Umbilical cord (tissue), 2 donors: Measurements from ENCODE around the gene IL15RA. TPM values are rescaled to one million over a fixed set of nuclear protein-coding genes. Genes with fewer than 3 reads are reported as not detected.
"Not testable (repeated sequence)": the region's sequence is repeated elsewhere in the genome, so short reads cannot be mapped to it uniquely, and the experiment has no call there.

Source experiments
- DNase-seq: peaks from one replicate; pipeline ENCODE4 v3.0.0-alpha.2; 2015; ENCODE audit warnings: low spot score
- total RNA-seq: library from RNA; depleted of rRNA; stranded (reverse); fragments of >200 nt; gene quantifications from one replicate; pipeline ENCODE4 v1.2.3, GENCODE V29; 2014; ENCODE audit warnings: low replicate concordance; ENCODE audit not compliant: insufficient read depth

The IL15RA gene
- total RNA-seq, 1 donor from 2014 or later = not detected

GRCh38 chr10:5970527-5970926 is 6.8 kb downstream of the IL15RA start:
- no peak for DNase-seq

- DNase-seq = no peak
These were observed 7.3 kb downstream of the IL15RA start for GRCh38 chr10:5970066-5970465.

- no peak for DNase-seq
These were observed 8.5 kb downstream of the IL15RA start for GRCh38 chr10:5968681-5969453.

GRCh38 chr10:5968037-5968680 is 9.2 kb downstream of the IL15RA start:
- no peak for DNase-seq

GRCh38 chr10:5965266-5965665 is 12.1 kb downstream of the IL15RA start:
- DNase-seq = no peak

GRCh38 chr10:5964736-5965135 is 12.6 kb downstream of the IL15RA start:
- DNase-seq = no peak

GRCh38 chr10:5963591-5963990 is 13.8 kb downstream of the IL15RA start:
- no peak for DNase-seq

- no peak for DNase-seq
These were observed 14.3 kb downstream of the IL15RA start for GRCh38 chr10:5963071-5963470.

GRCh38 chr10:5962358-5962940 is 14.9 kb downstream of the IL15RA start:
- DNase-seq = not testable (repeated sequence)

- no peak for DNase-seq
These were observed 15.8 kb downstream of the IL15RA start for GRCh38 chr10:5961405-5962100.

GRCh38 chr10:5960973-5961275 is 16.4 kb downstream of the IL15RA start:
- not testable (repeated sequence) for DNase-seq

- DNase-seq = no peak
These were observed 17.0 kb downstream of the IL15RA start for GRCh38 chr10:5960070-5960972.

GRCh38 chr10:5959581-5960069 is 17.7 kb downstream of the IL15RA start:
- DNase-seq = no peak

- no peak for DNase-seq
These were observed 18.2 kb downstream of the IL15RA start for GRCh38 chr10:5959142-5959541.

- no peak for DNase-seq
These were observed 18.7 kb downstream of the IL15RA start for GRCh38 chr10:5958675-5959074.

GRCh38 chr10:5958077-5958476 is 19.3 kb downstream of the IL15RA start:
- DNase-seq = no peak

GRCh38 chr10:5956146-5956936 is 21.0 kb downstream of the IL15RA start:
- no peak for DNase-seq

GRCh38 chr10:5953676-5954075 is 23.7 kb downstream of the IL15RA start:
- DNase-seq = no peak

- no peak for DNase-seq
These were observed 24.5 kb downstream of the IL15RA start for GRCh38 chr10:5952731-5953385.
